ENCODE measurements around the gene LYST. TPM values are rescaled to one million over a fixed set of nuclear protein-coding genes. Genes with fewer than 3 reads are reported as not detected.

LYST gene
- total and polyA plus RNA-seq, 2 of the 8 experiments (the other 6 are each of a cell fraction or from before 2014, with no cell fraction given), result 0.29 to 0.58 TPM

DNA sequence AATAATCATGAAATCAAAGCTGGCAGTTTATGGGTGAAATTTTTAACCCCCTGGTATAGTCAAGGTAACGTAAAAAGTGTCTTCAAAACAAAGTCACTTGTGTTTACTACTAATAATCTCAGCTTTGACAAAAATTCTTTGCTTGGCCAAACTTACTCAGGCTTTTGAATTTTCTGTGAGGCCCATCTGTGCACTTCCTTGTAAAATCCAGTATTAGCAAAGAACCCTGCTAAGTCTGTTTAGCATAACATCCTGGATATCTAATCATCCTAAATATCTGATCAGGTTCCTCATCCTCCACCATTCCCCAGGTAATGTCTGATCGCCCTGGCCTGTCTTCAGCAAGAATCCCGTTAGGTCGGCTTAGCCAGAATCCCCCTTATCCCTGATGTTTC is 3.0 kb downstream of the LYST start:
- H3K18ac ChIP-seq (ENCODE audit: extremely low read depth, low read length), result no peak overlapping the region
- no peak overlapping the region for H3K9ac ChIP-seq (replicated peaks in 1 of 4; ENCODE audit: extremely low read depth in 1 of 4, low read depth in 3 of 4, low read length in 3 of 4)
- no peaks in the 10 kb centered on the region for H3K79me2 ChIP-seq (ENCODE audit: control insufficient read depth in 1 of 2, insufficient read depth in 2 of 2, low read length in 2 of 2)
- no peak overlapping the region for H2BK120ac ChIP-seq (replicated peaks; ENCODE audit: low read depth, low read length)
- no peak overlapping the region for H3K23ac ChIP-seq (ENCODE audit: insufficient read length)
- H4K20me1 ChIP-seq (replicated peaks in 1 of 2; ENCODE audit: control insufficient read depth in 1 of 2, insufficient read depth in 2 of 2, low read length in 2 of 2), result peaks cover 0 to 2% of the 10 kb centered on the region in 2 experiments
- no peak overlapping the region for H3K4me2 ChIP-seq (ENCODE audit: insufficient read depth in 1 of 2, low read depth in 2 of 2, low read length in 2 of 2)
- no peak overlapping the region for H2BK15ac ChIP-seq (ENCODE audit: low read length)
- POLR2A ChIA-PET (ENCODE audit: partially characterized antibody), result interaction anchor here (0.6 kb wide), 1 partner anchor 11 kb away, joined by 3 read pairs; no protein-coding TSS in a partner anchor
- peaks cover 2 to 17% (median 11%) of the 10 kb centered on the region in 4 experiments for H3K27me3 ChIP-seq (replicated peaks in 1 of 4; ENCODE audit: control insufficient read depth in 3 of 4, extremely low read depth in 1 of 4, insufficient read depth in 3 of 4, low read length in 3 of 4)
- no peak overlapping the region for H3K27ac ChIP-seq (ENCODE audit: low read depth, low read length)
- H2BK12ac ChIP-seq (ENCODE audit: low read depth, low read length), result no peak overlapping the region
- H3K4me1 ChIP-seq (replicated peaks in 1 of 4; ENCODE audit: control insufficient read depth in 3 of 4, insufficient read depth in 4 of 4, low read length in 3 of 4), result no peaks in the 10 kb centered on the region; a peak in 1 of 7 replicates
- no peaks in the 10 kb centered on the region for H3K36me3 ChIP-seq (ENCODE audit: control insufficient read depth in 2 of 4, insufficient read depth in 4 of 4, low read length in 3 of 4)
- no peak overlapping the region for H2AK5ac ChIP-seq (ENCODE audit: low read depth, low read length)
- WGBS, 2 experiments (ENCODE audit: extremely low coverage in 1 of 2, insufficient coverage in 1 of 2, insufficient read length in 1 of 2, insufficient replicate concordance in 2 of 2, low coverage in 1 of 2, low lambda C conversion rate in 2 of 2, missing lambda C conversion rate in 1 of 2), result 75% methylated on average over 4 of the region's 4 CpGs; no CpG with 5 or more reads in 1 of the 2 experiments
- H3K4ac ChIP-seq (replicated peaks; ENCODE audit: insufficient read length, low read depth, low read length), result no peak overlapping the region
- no peaks in the 10 kb centered on the region for H3K9me3 ChIP-seq (ENCODE audit: insufficient read depth in 2 of 2, low read depth in 1 of 2, low read length in 1 of 2)
- no peak overlapping the region for H4K8ac ChIP-seq (ENCODE audit: extremely low read depth, insufficient read depth, low read length)
- H3K14ac ChIP-seq (ENCODE audit: insufficient read length), result no peak overlapping the region
- H3K56ac ChIP-seq (replicated peaks; ENCODE audit: insufficient read length, low read depth, low read length), result no peak overlapping the region
- H3K23me2 ChIP-seq (ENCODE audit: low read depth, low read length), result peaks cover 14% of the 10 kb centered on the region
- H2BK5ac ChIP-seq (ENCODE audit: low read depth, low read length), result no peak overlapping the region
- H2AFZ ChIP-seq (ENCODE audit: low read length), result no peak overlapping the region
- H2BK20ac ChIP-seq (ENCODE audit: low read length), result no peak overlapping the region
- H4K91ac ChIP-seq (replicated peaks; ENCODE audit: insufficient read length, low read length), result no peak overlapping the region
- DNase-seq (ENCODE audit: low read depth in 1 of 2, low spot score in 2 of 2) (no peak), FAIRE-seq (no peak)
- H3K4me3 ChIP-seq (ENCODE audit: extremely low read depth in 1 of 4, insufficient read depth in 2 of 4, low read depth in 3 of 4, low read length in 4 of 4), result no peak overlapping the region
- H3K79me1 ChIP-seq (ENCODE audit: low read depth, low read length), result no peaks in the 10 kb centered on the region
- CTCF ChIA-PET (ENCODE audit: partially characterized antibody), result interaction anchor here (0.6 to 0.7 kb wide), 3 partner anchors 82 to 262 kb away, joined by 3 to 5 read pairs (median 3); no protein-coding TSS in a partner anchor
- H4K5ac ChIP-seq (ENCODE audit: insufficient read length, low read depth, low read length), result no peak overlapping the region
- TF ChIP-seq SIX5 (IDR thresholded peaks at IDR 0.05; ENCODE audit: low read depth, low read length), result no peak
- no peak for TF ChIP-seq CHD2 (IDR thresholded peaks at IDR 0.05; ENCODE audit: low read length)
- no peak for TF ChIP-seq JUND (IDR thresholded peaks at IDR 0.05; ENCODE audit: low read length)
- TF ChIP-seq RXRA (IDR thresholded peaks at IDR 0.05; ENCODE audit: insufficient read depth, low read depth, low read length), result no peak
- no peak for TF ChIP-seq KDM1A (IDR thresholded peaks at IDR 0.05; ENCODE audit: borderline replicate concordance, low read length)
- TF ChIP-seq JUN (IDR thresholded peaks at IDR 0.05; ENCODE audit: low read depth, low read length), result no peak
- TF ChIP-seq NRF1 (IDR thresholded peaks at IDR 0.05; ENCODE audit: low read depth, low read length), result no peak
- no peak for TF ChIP-seq BRCA1 (IDR thresholded peaks at IDR 0.05; ENCODE audit: low read depth, low read length)
- TF ChIP-seq, protein P1, sequence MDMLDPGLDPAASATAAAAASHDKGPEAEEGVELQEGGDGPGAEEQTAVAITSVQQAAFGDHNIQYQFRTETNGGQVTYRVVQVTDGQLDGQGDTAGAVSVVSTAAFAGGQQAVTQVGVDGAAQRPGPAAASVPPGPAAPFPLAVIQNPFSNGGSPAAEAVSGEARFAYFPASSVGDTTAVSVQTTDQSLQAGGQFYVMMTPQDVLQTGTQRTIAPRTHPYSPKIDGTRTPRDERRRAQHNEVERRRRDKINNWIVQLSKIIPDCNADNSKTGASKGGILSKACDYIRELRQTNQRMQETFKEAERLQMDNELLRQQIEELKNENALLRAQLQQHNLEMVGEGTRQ (IDR thresholded peaks at IDR 0.05; ENCODE audit: low read length), result no peak
- TF ChIP-seq TAF7 (optimal IDR thresholded peaks at IDR 0.05; ENCODE audit: borderline replicate concordance, low read depth, low read length), result no peak
- no peak for TF ChIP-seq KDM4A (IDR thresholded peaks at IDR 0.05; ENCODE audit: low read depth, low read length, severe bottlenecking)
- no peak for TF ChIP-seq ZNF274 (IDR thresholded peaks at IDR 0.05; ENCODE audit: borderline replicate concordance, extremely low read depth, low read length)
- no peak for TF ChIP-seq CBX8 (IDR thresholded peaks at IDR 0.05; ENCODE audit: borderline replicate concordance, low read depth, low read length)
- no peak for TF ChIP-seq EGR1 (IDR thresholded peaks at IDR 0.05; ENCODE audit: borderline replicate concordance, low read depth, low read length)

All from H1 (cell line).